SK-N-SH (cell line): Measurements from ENCODE around the gene CRYM. TPM values are rescaled to one million over a fixed set of nuclear protein-coding genes. Genes with fewer than 3 reads are reported as not detected.

ENCODE experiments used
- CTCF ChIA-PET: fragments of 300-600, 350-600 bp; formaldehyde crosslinking; extraction: SDS; loops from one replicate; lab custom pipeline; 2021; lab: Yijun Ruan, JAX
- POLR2A ChIA-PET: fragments of 350-600 bp; sonication (Branson Sonifier 250); formaldehyde crosslinking; extraction: SDS; loops from one replicate; lab custom pipeline; 2020; ENCODE audit warnings: antibody characterized with exemption, inconsistent platforms; lab: Yijun Ruan, JAX
- DNase-seq: peaks from one replicate; pipeline ENCODE4 v3.0.0; 2012
- H2AFZ ChIP-seq: fragments of 200-600 bp; sonication (generic); 2 replicates; pipeline ENCODE4 v1.8.1; 2016; ENCODE audit warnings: antibody characterized with exemption, mild to moderate bottlenecking, low read depth
- H3F3A ChIP-seq: fragments of 200-600 bp; sonication (generic); replicated peaks from 2 replicates; pipeline ENCODE3; 2016; ENCODE audit warnings: antibody characterized with exemption, mild to moderate bottlenecking; ENCODE audit not compliant: insufficient read depth
- H3K27ac ChIP-seq, 2 experiments: fragments of 200-500 bp in 1 of 2; fragments of 200-600 bp in 1 of 2; sonication (Bioruptor generic) in 1 of 2; sonication (generic), shearing (Covaris generic) in 1 of 2; 2 replicates each; pipeline versions ENCODE4 v1.5.1 to v1.6.1; 2014 to 2016; ENCODE audit warnings: low read depth in 2 of 2, inconsistent platforms in 1 of 2, low read length in 1 of 2, mild to moderate bottlenecking in 1 of 2, mixed read lengths in 1 of 2
- H3K27me3 ChIP-seq: fragments of 200-600 bp; sonication (generic), shearing (Covaris generic); 2 replicates; pipeline ENCODE4 v1.6.1; 2016; ENCODE audit warnings: mixed run types; ENCODE audit not compliant: insufficient read depth
- H3K36me3 ChIP-seq, 2 experiments: fragments of 200-500 bp in 1 of 2; fragments of 200-600 bp in 1 of 2; sonication (Bioruptor generic) in 1 of 2; sonication (generic) in 1 of 2; replicated peaks in 1 of 2; 2 replicates each; pipeline versions ENCODE3 to v1.5.1; 2014 to 2016; ENCODE audit warnings: low read length in 1 of 2, mild to moderate bottlenecking in 1 of 2; ENCODE audit not compliant: insufficient read depth in 2 of 2, control insufficient read depth in 1 of 2
- H3K4me1 ChIP-seq, 2 experiments: fragments of 200-500 bp in 1 of 2; fragments of 200-600 bp in 1 of 2; sonication (Bioruptor generic) in 1 of 2; sonication (generic), shearing (Covaris generic) in 1 of 2; 2 replicates each; pipeline versions ENCODE4 v1.5.1 to v1.6.1; 2014 to 2016; ENCODE audit warnings: low read depth in 1 of 2, low read length in 1 of 2, mixed run types in 1 of 2; ENCODE audit not compliant: insufficient read depth in 2 of 2, control insufficient read depth in 1 of 2
- H3K4me2 ChIP-seq: fragments of 200-600 bp; sonication (generic), shearing (Covaris generic); 2 replicates; pipeline ENCODE4 v1.6.1; 2017; ENCODE audit warnings: mixed run types
- H3K4me3 ChIP-seq, 2 experiments: fragments of 200-500 bp in 1 of 2; fragments of 200-600 bp in 1 of 2; sonication (Bioruptor generic) in 1 of 2; sonication (generic), shearing (Covaris generic) in 1 of 2; 2 replicates each; pipeline versions ENCODE4 v1.5.1 to v1.8.1; 2014 to 2016; ENCODE audit warnings: low read depth in 2 of 2, inconsistent platforms in 1 of 2, low read length in 1 of 2, mild to moderate bottlenecking in 1 of 2, mixed read lengths in 1 of 2, moderate library complexity in 1 of 2
- H3K79me2 ChIP-seq: fragments of 200-600 bp; sonication (generic); 2 replicates; pipeline ENCODE4 v1.8.1; 2017; ENCODE audit warnings: mild to moderate bottlenecking; ENCODE audit not compliant: insufficient read depth
- H3K9ac ChIP-seq: fragments of 200-600 bp; sonication (generic); 2 replicates; pipeline ENCODE4 v1.6.1; 2017; ENCODE audit warnings: mixed run types
- H3K9me2 ChIP-seq: fragments of 200-600 bp; sonication (generic); 2 replicates; pipeline ENCODE4 v1.6.1; 2017; ENCODE audit warnings: mixed run types
- H3K9me3 ChIP-seq: fragments of 200-600 bp; sonication (generic); 2 replicates; pipeline ENCODE4 v1.6.1; 2017; ENCODE audit warnings: mixed run types, mild to moderate bottlenecking, moderate library complexity
- H4K20me1 ChIP-seq: fragments of 200-600 bp; sonication (generic); 2 replicates; pipeline ENCODE4 v1.6.1; 2017; ENCODE audit warnings: mild to moderate bottlenecking, mixed run types; ENCODE audit not compliant: insufficient read depth
- ELF1 ChIP-seq: IDR thresholded peaks from 2 replicates; pipeline ENCODE4 v1.4.0; 2012
- EP300 ChIP-seq, 2 experiments: IDR thresholded peaks; 2 replicates each; pipeline versions ENCODE4 v1.4.0 to v1.6.1; 2012; ENCODE audit warnings: borderline replicate concordance in 1 of 2, low read depth in 1 of 2, low read length in 1 of 2
- FOXM1 ChIP-seq: IDR thresholded peaks from 2 replicates; pipeline ENCODE4 v1.4.0; 2012; ENCODE audit warnings: low read depth, mild to moderate bottlenecking
- GABPA ChIP-seq: IDR thresholded peaks from 2 replicates; pipeline ENCODE4 v1.4.0; 2012; ENCODE audit warnings: low read depth, mild to moderate bottlenecking
- NRF1 ChIP-seq: IDR thresholded peaks from 2 replicates; pipeline ENCODE4 v1.6.1; 2012; ENCODE audit warnings: low read depth, mild to moderate bottlenecking, low read length
- POLR2AphosphoS5 ChIP-seq: IDR thresholded peaks from 2 replicates; pipeline ENCODE4 v1.6.1; 2012; ENCODE audit warnings: low read depth, low read length
- RAD21 ChIP-seq: IDR thresholded peaks from 2 replicates; pipeline ENCODE4 v1.6.1; 2012; ENCODE audit warnings: mild to moderate bottlenecking, low read length
- RFX5 ChIP-seq: IDR thresholded peaks from 2 replicates; pipeline ENCODE4 v1.6.1; 2012; ENCODE audit warnings: mild to moderate bottlenecking, improper control_type of control experiment, low read length
- RXRA ChIP-seq: IDR thresholded peaks from 2 replicates; pipeline ENCODE4 v1.4.0; 2012; ENCODE audit warnings: low read depth, mild to moderate bottlenecking, borderline replicate concordance
- SMC3 ChIP-seq: IDR thresholded peaks from 2 replicates; pipeline ENCODE4 v1.6.1; 2012; ENCODE audit warnings: low read depth, low read length, improper control_type of control experiment
- WGBS: methylation state at CpG from one replicate; pipeline ENCODE4 v1.1.6; 2017; ENCODE audit warnings: low lambda C conversion rate; 5-methylcytosine and 5-hydroxymethylcytosine counted together
- polyA plus RNA-seq, 3 experiments: library from polyadenylated mRNA; depleted of rRNA; stranded (reverse); fragments of >200 nt; gene quantifications; 2 replicates each; pipeline ENCODE4 v1.2.3, GENCODE V29; 2012
- TF ChIP-seq, protein P1 (sequence below): fragments of 200-600 bp; sonication (generic); IDR thresholded peaks from 2 replicates; pipeline ENCODE4 v1.6.1; 2017; ENCODE audit warnings: antibody characterized with exemption, mild to moderate bottlenecking, moderate library complexity
- TF ChIP-seq, protein P2 (sequence below): IDR thresholded peaks from 2 replicates; pipeline ENCODE4; 2012
- TF ChIP-seq, protein P3 (sequence below): IDR thresholded peaks from 2 replicates; pipeline ENCODE4 v1.4.0; 2012; ENCODE audit warnings: low read depth
- TF ChIP-seq, protein P4 (sequence below): IDR thresholded peaks from 2 replicates; pipeline ENCODE4 v1.4.0; 2012; ENCODE audit warnings: low read depth, borderline replicate concordance

The CRYM gene
- polyA plus RNA-seq (2012; rRNA removed) = 1.0 and 1.8 TPM in 2 replicates
- polyA plus RNA-seq (2012; cell fraction: cytosol; rRNA removed) = 0.98 and 1.7 TPM in 2 replicates
- 1.3 and 1.7 TPM in 2 replicates for polyA plus RNA-seq (2012; cell fraction: nucleus; rRNA removed)

DNA sequence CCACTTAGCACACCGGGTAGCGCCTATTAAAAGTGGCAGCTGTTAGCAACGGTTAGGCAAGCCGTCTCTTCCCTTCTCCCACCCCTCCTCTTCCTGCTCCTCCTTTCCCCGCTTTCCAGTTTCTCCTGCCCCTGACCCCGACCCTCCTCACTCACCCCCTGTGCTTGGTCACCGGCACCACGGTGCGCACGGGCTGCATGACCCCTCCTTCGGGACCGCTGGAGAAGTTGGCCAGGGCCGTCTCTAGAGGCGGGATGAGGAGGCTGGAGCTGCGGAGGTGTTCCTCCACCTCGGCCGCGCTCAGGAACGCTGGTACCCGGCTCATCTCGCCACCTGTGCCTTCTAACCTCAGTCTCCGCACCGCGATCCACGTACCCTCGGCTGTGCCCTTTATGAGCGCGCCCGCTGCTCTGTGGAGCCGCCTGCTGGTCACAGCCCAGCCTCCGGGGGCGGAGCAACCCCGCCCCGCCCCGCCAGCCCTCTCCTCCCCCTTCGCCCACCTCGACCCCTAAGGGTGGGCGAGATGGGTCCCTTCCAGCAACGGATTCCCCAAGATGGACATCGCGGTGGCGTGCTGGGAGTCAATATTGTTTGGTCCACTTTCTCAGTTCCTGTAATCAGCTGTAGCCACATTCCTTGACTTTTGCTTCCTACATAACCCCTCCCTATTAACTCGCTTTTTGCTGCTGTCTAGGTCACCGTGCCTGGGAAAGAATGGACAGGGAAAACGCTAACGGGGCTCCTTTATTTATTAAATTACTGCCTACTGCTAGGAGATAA, at the start of gene CRYM:
Gene CRYM, minus strand, starts transcription at position 364 of the 780 bp plus-strand sequence. Its CDS starts 39 bp downstream, at position 325.
- 5% methylated on average over 26 of the region's 46 CpGs for WGBS
- peaks cover 0 to 3% of the 10 kb centered on the region in 2 experiments; a peak in 1 of 4 replicates for H3K4me1 ChIP-seq
- no peaks in the 10 kb centered on the region for H3F3A ChIP-seq
- no peaks in the 10 kb centered on the region for H3K36me3 ChIP-seq
- POLR2A ChIA-PET = no interaction called here
- peak within 1 kb of the TSS; percentile 57 to 60 for H3K4me3 ChIP-seq
- no peaks in the 10 kb centered on the region for H3K9me3 ChIP-seq
- H3K27ac ChIP-seq = no peak within 1 kb of the TSS
- no peaks in the 10 kb centered on the region for H3K79me2 ChIP-seq
- DNase-seq = peak; percentile 93
- no peak within 1 kb of the TSS for H3K9ac ChIP-seq
- peak within 1 kb of the TSS; percentile 89; the same call in 1 of the 2 replicates for H2AFZ ChIP-seq
- TF ChIP-seq SMC3 (peak; percentile 69), RAD21 (peak; percentile 56), POLR2AphosphoS5 (no peak)
- TF ChIP-seq, protein P1, sequence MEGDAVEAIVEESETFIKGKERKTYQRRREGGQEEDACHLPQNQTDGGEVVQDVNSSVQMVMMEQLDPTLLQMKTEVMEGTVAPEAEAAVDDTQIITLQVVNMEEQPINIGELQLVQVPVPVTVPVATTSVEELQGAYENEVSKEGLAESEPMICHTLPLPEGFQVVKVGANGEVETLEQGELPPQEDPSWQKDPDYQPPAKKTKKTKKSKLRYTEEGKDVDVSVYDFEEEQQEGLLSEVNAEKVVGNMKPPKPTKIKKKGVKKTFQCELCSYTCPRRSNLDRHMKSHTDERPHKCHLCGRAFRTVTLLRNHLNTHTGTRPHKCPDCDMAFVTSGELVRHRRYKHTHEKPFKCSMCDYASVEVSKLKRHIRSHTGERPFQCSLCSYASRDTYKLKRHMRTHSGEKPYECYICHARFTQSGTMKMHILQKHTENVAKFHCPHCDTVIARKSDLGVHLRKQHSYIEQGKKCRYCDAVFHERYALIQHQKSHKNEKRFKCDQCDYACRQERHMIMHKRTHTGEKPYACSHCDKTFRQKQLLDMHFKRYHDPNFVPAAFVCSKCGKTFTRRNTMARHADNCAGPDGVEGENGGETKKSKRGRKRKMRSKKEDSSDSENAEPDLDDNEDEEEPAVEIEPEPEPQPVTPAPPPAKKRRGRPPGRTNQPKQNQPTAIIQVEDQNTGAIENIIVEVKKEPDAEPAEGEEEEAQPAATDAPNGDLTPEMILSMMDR = peak; percentile 78
- CTCF ChIA-PET = interaction anchor here (0.6 to 7.5 kb wide), 27 partner anchors 8 to 1755 kb away, joined by 3 to 71 read pairs (median 4); partner anchors contain the start of gene LDAF1
- no peaks in the 10 kb centered on the region for H3K9me2 ChIP-seq
- H3K4me2 ChIP-seq = peak within 1 kb of the TSS; percentile 85
- H3K27me3 ChIP-seq = peaks cover 20% of the 10 kb centered on the region; the same call in 1 of the 2 replicates
- no peaks in the 10 kb centered on the region for H4K20me1 ChIP-seq

DNA sequence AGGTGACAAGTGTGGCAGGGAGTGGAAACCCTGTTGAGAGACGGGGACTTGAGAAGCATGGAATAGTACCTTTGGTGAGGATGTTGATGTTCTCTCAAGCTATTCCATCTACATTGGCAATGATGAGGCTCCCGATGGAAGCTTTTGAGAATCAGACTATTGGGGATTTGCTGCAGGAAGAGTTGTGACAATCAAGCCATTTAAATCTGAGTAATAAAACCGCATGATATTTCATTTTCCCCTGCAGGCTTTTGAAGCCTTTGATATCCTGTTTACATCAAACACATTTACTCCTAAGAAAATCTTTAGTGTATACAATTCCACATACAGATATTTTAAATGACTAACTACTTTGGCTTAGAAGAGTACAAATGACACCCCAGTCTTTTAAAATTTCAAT, 49.0 kb upstream of the CRYM start:
- H3K9ac ChIP-seq = no peak overlapping the region
- no peaks in the 10 kb centered on the region for H3K27me3 ChIP-seq
- no peaks in the 10 kb centered on the region for H3F3A ChIP-seq
- POLR2A ChIA-PET = no interaction called here
- no peaks in the 10 kb centered on the region for H3K36me3 ChIP-seq
- 93% methylated on average over 3 of the region's 3 CpGs for WGBS
- no peaks in the 10 kb centered on the region; the same call in 1 of the 2 replicates for H3K9me3 ChIP-seq
- CTCF ChIA-PET = interaction anchor here (0.7 kb wide), 1 partner anchor 26 kb away, joined by 3 read pairs; no protein-coding TSS in a partner anchor
- no peaks in the 10 kb centered on the region for H3K9me2 ChIP-seq
- H2AFZ ChIP-seq = no peak overlapping the region
- TF ChIP-seq ELF1 = no peak
- TF ChIP-seq RFX5 = no peak
- TF ChIP-seq GABPA = no peak
- no peak for TF ChIP-seq FOXM1
- TF ChIP-seq, protein P2, sequence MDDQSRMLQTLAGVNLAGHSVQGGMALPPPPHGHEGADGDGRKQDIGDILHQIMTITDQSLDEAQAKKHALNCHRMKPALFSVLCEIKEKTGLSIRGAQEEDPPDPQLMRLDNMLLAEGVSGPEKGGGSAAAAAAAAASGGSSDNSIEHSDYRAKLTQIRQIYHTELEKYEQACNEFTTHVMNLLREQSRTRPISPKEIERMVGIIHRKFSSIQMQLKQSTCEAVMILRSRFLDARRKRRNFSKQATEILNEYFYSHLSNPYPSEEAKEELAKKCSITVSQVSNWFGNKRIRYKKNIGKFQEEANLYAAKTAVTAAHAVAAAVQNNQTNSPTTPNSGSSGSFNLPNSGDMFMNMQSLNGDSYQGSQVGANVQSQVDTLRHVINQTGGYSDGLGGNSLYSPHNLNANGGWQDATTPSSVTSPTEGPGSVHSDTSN = no peak
- TF ChIP-seq, protein P3, sequence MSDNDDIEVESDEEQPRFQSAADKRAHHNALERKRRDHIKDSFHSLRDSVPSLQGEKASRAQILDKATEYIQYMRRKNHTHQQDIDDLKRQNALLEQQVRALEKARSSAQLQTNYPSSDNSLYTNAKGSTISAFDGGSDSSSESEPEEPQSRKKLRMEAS = no peak
- TF ChIP-seq, protein P4, sequence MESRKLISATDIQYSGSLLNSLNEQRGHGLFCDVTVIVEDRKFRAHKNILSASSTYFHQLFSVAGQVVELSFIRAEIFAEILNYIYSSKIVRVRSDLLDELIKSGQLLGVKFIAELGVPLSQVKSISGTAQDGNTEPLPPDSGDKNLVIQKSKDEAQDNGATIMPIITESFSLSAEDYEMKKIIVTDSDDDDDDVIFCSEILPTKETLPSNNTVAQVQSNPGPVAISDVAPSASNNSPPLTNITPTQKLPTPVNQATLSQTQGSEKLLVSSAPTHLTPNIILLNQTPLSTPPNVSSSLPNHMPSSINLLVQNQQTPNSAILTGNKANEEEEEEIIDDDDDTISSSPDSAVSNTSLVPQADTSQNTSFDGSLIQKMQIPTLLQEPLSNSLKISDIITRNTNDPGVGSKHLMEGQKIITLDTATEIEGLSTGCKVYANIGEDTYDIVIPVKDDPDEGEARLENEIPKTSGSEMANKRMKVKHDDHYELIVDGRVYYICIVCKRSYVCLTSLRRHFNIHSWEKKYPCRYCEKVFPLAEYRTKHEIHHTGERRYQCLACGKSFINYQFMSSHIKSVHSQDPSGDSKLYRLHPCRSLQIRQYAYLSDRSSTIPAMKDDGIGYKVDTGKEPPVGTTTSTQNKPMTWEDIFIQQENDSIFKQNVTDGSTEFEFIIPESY = no peak
- no peak for TF ChIP-seq NRF1
- no peak for TF ChIP-seq RAD21
- TF ChIP-seq EP300 (IDR thresholded peaks at IDR 0.05; ENCODE audit: borderline replicate concordance in 1 of 2, low read depth in 1 of 2, low read length in 1 of 2) = no peak
- TF ChIP-seq RXRA = no peak
- TF ChIP-seq POLR2AphosphoS5 = no peak
- H3K4me2 ChIP-seq = no peak overlapping the region
- H4K20me1 ChIP-seq = no peaks in the 10 kb centered on the region
- no peak for DNase-seq
- H3K4me3 ChIP-seq = no peak overlapping the region
- H3K79me2 ChIP-seq = no peaks in the 10 kb centered on the region
- H3K4me1 ChIP-seq = no peaks in the 10 kb centered on the region
- no peak overlapping the region for H3K27ac ChIP-seq
